NOMO-1 (cell line): ENCODE measurements around the gene AKR1D1.
"Not testable (repeated sequence)": the region's sequence is repeated elsewhere in the genome, so short reads cannot be mapped to it uniquely, and the experiment has no call there.

ENCODE experiments used
- DNase-seq, 2 experiments: peaks; one replicate each; lab custom pipeline; 2025; ENCODE audit not compliant: unreplicated experiment in 2 of 2; lab: John Stamatoyannopoulos, UW

The AKR1D1 gene, protein sequence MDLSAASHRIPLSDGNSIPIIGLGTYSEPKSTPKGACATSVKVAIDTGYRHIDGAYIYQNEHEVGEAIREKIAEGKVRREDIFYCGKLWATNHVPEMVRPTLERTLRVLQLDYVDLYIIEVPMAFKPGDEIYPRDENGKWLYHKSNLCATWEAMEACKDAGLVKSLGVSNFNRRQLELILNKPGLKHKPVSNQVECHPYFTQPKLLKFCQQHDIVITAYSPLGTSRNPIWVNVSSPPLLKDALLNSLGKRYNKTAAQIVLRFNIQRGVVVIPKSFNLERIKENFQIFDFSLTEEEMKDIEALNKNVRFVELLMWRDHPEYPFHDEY

DNA sequence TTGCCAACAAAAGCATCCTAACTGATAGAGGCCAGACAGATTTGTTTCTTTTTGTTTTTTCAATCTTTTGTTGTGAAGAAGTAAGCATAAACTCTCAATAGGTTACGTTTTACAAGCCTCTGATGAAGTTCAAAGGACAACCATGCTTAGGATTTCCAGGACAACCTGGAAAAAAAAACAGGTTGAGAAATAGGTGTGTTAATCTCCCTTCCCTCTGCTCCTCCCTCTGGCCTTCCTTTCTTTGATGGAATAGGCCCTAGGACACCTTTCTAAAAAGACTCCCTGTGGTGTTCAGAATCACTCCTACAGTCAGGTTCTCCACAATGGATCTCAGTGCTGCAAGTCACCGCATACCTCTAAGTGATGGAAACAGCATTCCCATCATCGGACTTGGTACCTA, at the start of gene AKR1D1:
TSS of gene AKR1D1 (plus strand) at position 264 of the 400 bp plus-strand sequence. CDS start at position 324, 60 bp downstream.
- no peak for DNase-seq

DNA sequence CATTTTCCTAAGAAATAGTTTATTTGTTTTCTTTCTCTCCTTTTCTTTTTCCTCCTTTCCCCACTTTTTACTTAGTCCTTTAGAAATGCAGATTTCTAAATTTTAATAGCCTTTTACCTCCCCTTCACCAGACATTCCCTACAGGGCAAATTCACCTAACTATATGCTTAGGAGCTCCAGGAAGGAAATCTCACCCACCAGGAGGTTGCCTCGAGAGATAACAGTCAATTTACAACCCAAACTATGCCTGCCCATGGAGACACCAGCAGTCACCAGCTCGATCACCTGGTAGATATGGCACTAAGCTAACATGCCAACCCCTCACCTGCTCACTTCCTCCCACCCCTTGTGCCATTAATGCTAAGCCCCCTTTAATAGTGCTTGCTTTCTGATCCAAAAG, 49.2 kb upstream of the AKR1D1 start:
- DNase-seq = no peak

DNA sequence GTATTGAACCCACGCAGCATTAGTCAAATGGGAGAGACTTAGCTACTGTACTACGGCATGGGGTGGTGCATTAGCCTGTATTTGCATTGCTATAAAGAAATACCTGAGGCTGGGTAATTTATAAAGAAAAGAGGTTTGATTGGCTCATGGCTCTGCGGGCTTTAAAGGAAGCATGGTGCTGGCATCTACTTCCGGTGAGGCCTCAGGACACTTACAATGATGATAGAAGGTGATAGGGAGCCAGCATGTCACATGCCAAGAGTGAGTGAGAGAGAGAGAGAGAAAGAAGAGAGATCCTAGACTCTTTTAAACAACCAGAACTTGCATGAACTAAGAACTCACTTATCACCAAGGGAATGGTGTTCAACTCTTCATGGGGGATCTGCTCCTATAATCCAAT, 47.1 kb upstream of the AKR1D1 start:
- DNase-seq = no peak

DNA sequence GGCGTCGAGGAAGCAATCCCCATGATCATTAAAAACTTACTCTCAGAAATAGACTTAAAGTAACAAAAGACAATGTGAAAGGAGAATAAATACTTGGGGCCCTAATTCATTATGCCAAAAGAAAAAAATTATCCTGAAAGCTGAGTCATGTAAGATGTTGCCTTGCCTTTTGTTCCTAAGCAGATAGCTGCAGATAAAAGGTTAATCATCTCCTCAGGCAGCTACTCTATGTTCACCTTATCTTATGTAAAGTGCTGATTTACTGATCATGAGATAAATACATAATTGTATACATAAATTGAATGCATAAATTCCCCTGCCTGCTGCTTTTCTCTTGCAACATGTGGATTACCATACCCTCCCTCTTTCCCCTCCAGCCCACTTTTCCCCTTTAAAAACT, 46.3 kb upstream of the AKR1D1 start:
- DNase-seq = no peak

DNA sequence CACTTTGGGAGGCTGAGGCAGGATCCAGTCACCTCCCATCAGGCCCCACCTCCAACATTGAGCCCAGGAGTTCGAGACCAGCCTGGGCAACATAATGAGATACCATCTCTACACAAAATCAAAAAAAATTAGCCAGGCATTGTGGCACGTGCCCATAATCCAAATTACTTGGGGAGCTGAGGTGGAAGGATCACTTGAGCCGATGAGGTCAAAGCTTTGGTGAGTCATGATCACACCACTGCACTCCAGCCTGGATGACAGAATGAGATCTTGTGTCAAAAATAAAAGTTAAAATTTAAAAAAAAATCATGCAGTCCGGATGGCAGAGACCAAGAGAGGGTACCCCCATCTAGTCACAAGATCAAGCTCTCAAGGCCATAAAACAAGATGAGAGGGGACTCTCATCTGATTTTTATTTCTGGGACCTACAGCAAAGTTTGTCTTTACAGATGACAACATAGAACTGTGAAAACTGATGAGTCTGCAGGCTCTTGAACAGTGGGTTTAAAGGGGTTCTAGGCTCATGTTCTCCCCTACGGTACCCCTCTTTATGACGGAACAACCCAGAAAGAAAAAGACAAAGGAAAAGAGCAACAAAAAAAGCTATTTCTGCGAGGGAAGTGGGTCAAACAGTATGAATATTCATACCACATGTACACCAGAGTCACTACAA, 45.4 kb upstream of the AKR1D1 start:
- no peak for DNase-seq

DNA sequence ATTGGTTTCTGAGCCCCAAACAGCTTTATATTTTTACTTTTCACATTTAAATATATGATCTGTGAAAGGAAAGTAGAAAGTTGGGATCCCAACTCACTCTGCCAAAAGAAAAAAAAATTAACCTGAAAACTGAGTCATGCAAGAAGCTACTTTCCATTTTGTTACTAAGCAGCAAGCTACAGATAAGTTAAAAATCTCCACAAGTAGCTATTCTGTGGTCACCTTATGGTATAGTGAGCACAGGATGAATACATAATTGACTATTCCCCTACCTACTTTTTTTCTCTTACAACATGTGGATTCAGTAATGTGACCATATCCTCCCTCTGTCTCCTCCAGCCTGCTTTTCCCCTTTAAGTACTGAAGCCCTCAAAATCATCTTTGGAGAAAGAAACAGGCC, 44.1 kb upstream of the AKR1D1 start:
- no peak for DNase-seq

DNA sequence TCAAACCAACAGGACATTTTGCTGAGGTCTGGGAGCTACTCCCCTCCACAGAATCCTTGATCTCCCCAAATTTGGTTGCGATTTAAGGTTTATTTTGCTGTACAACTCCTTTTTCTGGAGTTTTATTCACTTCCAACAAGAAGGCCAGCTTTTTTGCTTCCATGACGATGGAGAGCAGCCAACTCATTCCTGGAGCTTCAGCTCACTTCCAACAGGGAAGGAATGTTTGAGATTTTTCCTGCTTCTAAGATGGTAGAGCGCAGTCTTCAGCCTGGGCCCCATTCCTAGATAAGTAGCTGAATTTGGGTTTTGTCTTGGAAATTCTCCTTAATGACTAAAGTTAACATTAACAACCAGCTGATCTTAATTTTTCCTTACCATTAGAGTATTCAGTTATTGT, 43.5 kb upstream of the AKR1D1 start:
- DNase-seq = no peak

DNA sequence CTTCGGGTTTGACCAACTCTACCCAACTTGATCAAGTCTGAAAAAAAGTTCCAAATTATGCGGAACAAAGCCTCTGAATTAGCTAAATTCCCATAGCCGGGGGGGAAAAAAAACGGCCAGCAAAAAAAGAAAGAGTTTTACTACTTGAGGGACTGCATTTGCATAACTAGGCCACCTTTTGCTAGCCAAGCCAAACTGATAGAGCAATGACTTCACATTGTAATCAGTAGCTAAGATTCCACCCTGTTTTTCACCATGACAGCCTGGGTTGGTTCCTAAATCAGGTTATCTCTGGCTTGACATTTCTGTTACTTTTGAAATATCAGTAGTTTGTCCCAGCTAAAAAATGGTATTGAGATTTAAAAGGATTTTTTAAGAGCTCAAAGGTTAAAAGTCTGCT, 43.0 kb upstream of the AKR1D1 start:
- no peak for DNase-seq

DNA sequence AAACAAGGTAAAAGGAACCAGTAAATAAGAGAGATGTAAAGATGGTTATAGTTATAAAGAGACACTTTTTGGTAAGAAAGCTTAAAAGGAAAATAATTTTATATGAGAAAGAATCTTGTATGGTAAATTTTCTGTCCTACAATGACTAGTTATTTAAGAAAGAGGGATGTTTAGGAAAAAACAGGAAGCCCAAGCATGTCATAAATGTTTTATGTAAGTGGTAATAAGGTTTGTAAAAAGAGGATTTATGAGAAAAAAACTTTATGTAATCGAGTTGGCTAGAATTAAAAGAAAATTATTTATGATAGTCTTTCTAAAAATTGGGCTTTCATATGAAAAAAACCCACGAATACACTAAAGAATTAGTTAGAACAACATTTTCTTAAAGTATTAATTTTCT, 40.1 kb upstream of the AKR1D1 start:
- no peak for DNase-seq

DNA sequence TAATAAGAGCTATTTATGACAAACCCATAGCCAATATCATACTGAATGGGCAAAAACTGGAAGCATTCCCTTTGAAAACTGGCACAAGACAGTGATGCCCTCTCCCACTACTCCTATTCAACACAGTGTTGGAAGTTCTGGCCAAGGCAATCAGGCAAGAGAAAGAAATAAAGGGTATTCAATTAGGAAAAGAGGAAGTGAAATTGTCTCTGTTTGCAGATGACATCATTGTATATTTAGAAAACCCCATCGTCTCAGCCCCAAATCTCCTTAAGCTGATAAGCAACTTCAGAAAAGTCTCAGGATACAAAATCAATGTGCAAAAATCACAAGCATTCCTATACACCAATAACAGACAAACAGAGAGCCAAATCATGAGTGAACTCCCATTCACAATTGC, 36.2 kb upstream of the AKR1D1 start:
- DNase-seq = not testable (repeated sequence)

DNA sequence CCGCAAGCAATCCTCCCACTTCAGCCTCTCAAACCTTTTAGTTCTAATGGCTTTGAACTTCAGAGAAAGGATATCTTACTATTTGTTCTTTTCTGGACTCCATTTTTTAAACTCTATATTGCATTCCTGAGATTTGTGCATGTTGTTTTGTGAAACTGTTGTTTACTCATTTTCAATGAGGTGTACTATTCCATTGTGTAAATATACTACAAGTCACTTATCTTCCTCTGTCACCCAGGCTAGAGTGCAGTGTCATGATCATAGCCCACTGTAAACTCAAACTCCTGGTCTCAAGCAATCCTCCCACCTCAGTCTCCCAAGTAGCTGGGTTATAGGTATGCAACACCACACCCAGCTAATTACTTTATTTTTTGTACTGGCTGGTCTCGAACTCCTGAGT, 31.4 kb upstream of the AKR1D1 start:
- no peak for DNase-seq

DNA sequence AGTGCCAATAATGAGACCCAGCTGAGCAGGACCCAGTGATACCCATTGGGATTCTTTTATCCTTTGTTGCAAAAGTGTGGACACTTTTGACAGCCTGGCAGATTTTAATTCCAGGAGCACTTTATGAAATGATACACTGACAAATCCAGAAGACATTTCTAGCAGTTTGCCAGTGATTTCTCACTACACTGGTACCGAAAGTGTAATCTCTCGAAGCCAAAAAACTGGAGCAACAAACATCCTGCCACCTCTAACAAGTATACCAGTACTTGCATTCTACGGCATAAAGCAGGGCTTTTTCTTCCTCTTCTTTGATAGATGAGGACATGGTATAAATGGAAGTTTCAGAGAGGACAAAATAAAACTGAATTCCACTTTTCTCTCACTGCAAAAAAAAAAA, 28.4 kb upstream of the AKR1D1 start:
- no peak for DNase-seq

DNA sequence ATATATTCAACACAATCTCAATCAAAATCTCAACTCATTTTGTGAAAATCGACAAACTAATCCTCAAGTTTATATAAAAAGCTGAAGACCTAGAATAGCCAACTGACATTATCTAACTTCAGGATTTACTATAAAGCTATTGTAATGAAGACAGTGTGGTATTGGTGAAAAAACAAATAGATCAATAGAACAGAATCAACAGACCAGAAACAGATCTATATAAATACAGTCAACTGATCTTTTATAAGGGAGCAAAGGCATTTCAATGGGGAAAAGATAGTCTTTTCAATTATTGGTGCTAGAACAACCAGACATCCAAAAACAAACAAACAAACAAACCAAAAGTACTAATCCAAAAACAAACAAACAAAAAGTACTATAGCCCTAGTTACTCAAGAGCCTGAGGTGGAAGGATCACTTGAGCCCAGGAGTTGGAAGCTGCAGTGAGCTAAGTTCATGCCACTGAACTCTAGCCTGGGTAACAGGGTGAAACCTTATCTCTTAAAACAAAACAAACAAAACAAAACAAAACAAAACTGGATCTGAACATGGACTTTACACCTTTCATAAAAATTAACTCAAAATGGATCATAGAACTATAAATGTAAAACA, 26.6 kb upstream of the AKR1D1 start:
- DNase-seq = no peak

DNA sequence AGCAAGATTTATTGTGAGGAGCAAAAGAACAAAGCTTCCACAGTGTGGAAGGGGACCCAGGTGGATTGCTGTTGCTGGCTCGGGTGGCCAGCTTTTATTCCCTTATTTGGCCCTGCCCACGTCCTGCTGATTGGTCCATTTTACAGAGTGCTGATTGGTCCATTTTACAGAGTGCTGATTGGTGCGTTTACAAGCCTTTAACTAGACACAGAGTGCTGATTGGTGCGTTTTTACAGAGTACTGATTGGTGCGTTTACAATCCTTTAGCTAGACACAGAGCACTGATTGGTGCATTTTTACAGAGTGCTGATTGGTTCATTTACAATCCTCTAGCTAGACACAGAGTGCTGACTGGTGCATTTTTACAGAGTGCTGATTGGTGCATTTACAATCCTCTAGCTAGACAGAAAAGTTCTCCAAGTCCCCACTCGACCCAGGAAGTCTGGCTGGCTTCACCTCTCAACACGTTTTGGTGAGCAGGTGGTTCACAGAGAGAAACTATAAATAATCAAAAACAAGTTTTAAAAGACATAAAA, 24.5 kb upstream of the AKR1D1 start:
- DNase-seq = not testable (repeated sequence)

DNA sequence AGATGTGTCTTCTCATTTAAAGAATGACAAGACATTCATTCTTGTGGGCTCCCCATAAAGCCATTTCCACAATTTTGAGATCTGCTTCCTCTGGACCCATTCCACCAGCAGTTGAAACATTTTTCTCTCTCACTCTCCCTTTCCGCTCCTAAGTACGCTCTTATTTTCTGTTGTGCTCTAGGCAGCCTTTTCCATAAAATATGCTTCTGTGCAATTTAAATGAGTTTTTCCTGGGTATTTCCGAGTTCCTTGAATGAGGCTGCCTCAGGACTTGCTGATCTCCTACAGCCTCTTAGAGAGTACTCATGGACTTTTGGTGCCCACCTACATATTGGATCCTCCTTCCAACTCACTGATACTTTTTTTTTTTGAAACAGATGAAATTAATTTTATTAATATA, 23.6 kb upstream of the AKR1D1 start:
- DNase-seq = no peak

DNA sequence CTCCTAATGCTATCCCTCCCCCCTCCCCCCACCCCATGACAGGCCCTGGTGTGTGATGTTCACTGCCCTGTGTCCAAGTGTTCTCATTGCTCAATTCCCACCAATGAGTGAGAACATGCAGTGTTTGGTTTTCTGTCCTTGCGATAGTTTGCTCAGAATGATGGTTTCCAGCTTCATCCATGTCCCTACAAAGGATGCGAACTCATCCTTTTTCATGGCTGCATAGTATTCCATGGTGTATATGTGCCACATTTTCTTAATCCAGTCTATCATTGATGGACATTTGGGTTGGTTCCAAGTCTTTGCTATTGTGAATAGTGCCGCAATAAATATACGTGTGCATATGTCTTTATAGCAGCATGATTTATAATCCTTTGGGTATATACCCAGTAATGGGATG, 20.6 kb upstream of the AKR1D1 start:
- not testable (repeated sequence) for DNase-seq

DNA sequence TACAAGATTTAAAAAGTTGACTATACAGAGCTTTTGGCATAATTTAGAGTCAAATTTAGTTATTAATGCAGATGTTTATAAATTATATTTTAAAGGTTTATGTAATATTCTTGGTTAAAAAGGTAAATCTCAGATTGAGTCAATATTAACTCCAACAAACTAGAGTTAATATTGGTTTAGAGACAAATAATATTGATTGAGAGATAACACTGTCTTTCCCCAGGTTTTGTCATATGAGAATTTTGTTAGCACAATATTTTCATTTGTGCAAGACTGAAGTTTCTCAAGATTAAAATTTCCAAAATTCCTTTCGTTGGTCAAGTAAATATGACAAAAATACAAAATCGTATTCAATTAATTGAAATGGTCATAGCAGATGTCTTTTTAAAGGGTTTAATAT, 12.9 kb upstream of the AKR1D1 start:
- no peak for DNase-seq

DNA sequence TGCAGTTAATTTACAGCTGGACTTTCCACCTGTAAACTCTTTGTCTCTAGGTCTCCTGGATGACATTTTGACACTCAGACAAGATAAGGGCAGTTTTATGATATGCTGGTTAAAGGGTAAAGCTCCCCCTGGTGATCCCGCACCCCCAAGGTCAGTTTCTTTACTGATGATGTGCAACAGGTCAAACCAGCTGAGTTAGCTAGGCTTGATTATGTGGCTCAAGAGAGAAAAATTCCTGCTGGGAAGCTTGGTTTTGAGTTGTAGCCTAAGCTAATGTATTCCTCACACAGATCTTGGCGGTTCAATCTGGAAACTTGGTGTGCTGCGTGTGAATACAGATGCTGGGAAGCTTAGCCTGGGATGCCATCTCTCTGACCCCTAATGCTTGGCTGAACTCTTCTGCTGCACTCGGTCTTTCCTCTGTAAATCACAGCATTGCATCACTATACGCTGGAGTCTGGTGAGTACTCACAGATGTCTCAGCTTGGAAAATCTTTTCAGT, 11.4 kb upstream of the AKR1D1 start:
- no peak for DNase-seq

DNA sequence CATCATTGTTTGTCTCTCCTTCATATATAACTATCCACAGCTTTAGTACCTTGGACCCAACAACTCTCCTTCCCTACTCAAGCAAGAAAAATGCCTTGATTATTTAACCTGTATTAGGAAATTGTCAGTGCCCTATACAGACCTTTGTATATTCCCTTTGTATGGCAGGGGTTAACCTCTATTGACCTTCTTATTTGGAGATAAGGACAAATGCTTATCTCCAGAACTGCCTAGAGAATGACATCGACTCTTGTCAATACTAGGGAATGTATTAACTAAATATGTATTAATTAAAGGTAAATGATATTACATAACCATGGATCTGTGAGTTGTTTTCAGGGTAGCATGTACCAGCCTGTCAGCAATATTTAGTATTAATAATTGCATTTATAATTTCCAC, 10.4 kb upstream of the AKR1D1 start:
- no peak for DNase-seq

DNA sequence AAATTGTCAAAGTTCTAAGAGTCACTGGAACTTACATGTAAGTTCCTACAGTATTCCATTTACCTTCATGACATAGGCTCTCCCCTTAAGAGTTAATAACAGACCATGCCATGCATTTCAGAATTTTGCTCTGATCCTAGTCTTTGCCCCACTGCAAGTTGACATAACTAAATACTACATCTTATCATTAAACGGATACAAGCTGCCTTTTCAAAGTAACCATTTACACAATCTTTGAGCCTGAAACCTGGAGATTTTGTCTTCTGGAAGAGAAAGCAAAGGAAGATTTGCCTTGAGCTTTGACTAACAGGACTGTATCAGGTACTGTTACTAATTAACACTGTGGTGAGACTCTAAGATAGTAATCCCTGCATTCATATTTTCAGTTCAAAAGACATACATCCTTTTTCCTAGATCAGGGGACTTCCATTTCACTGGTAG, 9.3 kb upstream of the AKR1D1 start:
- DNase-seq = no peak

DNA sequence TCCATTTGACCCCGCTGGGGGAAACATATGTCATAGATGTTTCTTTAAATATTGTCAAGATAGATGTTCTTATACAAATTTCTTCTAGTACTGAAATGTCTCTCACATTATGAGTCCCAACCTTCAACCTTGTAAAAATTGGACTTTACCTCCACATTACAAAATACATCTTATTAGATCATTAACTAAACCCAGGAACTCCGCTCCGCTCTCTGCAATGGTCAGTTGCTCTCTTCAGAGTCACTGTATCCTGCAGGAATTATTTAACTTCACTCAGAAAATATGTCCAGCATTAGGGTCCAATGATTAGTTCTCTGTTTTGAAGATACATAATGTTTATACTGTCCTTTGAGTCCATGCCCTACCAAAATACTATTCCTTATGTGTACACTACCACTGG, 8.5 kb upstream of the AKR1D1 start:
- DNase-seq = no peak

DNA sequence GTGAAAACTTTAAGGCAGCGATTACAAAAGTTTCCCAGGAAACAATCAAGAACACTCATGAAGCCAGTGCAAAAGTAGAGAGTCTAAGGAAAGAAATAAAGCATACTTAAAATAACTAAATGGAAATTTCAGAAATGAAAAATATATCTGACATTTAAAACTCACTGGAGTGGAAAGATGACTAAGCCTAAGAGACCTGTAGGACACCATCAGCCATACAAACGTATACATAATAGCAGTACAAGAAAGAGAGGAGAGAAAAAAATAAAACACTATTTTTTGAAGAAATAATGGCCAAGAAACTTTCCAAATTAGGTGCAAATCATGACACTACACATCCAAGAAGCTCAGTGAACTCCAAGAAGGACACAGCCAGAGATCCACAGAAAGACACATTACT, 5.4 kb upstream of the AKR1D1 start:
- DNase-seq = no peak
